Parathyroid adenoma (tissue), 2 donors: ENCODE results near the gene NKAP.

Experiments
- H2AFZ ChIP-seq: fragments of 300-600 bp; sonication (generic); one replicate; pipeline ENCODE4 v1.7.0; 2017; ENCODE audit warnings: antibody characterized with exemption, mild to moderate bottlenecking
- H3K27ac ChIP-seq: fragments of 300-600 bp; sonication (generic); one replicate; pipeline ENCODE4 v1.7.0; 2017
- H3K27me3 ChIP-seq: fragments of 300-600 bp; sonication (generic); one replicate; pipeline ENCODE4 v1.7.0; 2017; ENCODE audit warnings: low read length; ENCODE audit not compliant: control insufficient read depth, insufficient read depth
- H3K36me3 ChIP-seq: fragments of 300-600 bp; sonication (generic); one replicate; pipeline ENCODE4 v1.7.0; 2017; ENCODE audit warnings: low read length; ENCODE audit not compliant: control insufficient read depth, insufficient read depth
- H3K4me1 ChIP-seq: fragments of 300-600 bp; sonication (generic); one replicate; pipeline ENCODE4 v1.7.0; 2017; ENCODE audit warnings: control low read depth
- H3K4me2 ChIP-seq: fragments of 300-600 bp; sonication (generic); one replicate; pipeline ENCODE4 v1.7.0; 2017; ENCODE audit warnings: low read length
- H3K4me3 ChIP-seq: fragments of 300-600 bp; sonication (generic); one replicate; pipeline ENCODE4 v1.7.0; 2017; ENCODE audit warnings: low read depth, low read length
- H3K79me2 ChIP-seq: fragments of 300-600 bp; sonication (generic); one replicate; pipeline ENCODE4 v1.7.0; 2017; ENCODE audit warnings: control low read depth
- H3K9ac ChIP-seq: fragments of 300-600 bp; sonication (generic); one replicate; pipeline ENCODE4 v1.7.0; 2017; ENCODE audit warnings: mild to moderate bottlenecking
- H3K9me3 ChIP-seq: fragments of 300-600 bp; sonication (generic); one replicate; pipeline ENCODE4 v1.7.0; 2017; ENCODE audit warnings: low read length; ENCODE audit not compliant: control insufficient read depth
- TF ChIP-seq, protein P1 (sequence below): fragments of 300-600 bp; sonication (generic); IDR thresholded peaks from one replicate; pipeline ENCODE4 v1.7.0; 2017; ENCODE audit warnings: antibody characterized with exemption, mild to moderate bottlenecking
- donor health status: primary hyperparathyroidism.

The NKAP gene

DNA sequence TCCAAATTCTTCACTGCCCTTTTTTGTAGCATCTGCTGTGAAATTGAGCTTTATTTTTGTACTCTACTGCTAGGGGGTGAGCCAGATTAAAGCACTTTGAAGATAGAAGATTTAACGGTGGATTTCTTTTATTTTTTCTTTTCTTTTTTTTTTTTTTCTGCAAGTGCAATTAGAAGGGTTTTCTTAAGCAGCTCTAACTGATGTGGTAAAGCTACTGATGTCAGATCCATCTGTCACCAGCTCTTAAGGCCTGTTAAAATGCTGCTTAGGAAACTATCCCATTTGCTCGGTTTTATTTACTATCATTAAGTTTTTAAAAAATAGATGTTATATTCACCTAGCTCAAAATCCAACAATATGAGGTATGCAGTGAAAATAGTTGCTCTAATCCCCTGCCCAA, 64.8 kb downstream of the NKAP start:
- H3K9me3 ChIP-seq = no peaks in the 10 kb centered on the region
- no peak overlapping the region for H2AFZ ChIP-seq
- H3K27me3 ChIP-seq = no peaks in the 10 kb centered on the region
- TF ChIP-seq, protein P1, sequence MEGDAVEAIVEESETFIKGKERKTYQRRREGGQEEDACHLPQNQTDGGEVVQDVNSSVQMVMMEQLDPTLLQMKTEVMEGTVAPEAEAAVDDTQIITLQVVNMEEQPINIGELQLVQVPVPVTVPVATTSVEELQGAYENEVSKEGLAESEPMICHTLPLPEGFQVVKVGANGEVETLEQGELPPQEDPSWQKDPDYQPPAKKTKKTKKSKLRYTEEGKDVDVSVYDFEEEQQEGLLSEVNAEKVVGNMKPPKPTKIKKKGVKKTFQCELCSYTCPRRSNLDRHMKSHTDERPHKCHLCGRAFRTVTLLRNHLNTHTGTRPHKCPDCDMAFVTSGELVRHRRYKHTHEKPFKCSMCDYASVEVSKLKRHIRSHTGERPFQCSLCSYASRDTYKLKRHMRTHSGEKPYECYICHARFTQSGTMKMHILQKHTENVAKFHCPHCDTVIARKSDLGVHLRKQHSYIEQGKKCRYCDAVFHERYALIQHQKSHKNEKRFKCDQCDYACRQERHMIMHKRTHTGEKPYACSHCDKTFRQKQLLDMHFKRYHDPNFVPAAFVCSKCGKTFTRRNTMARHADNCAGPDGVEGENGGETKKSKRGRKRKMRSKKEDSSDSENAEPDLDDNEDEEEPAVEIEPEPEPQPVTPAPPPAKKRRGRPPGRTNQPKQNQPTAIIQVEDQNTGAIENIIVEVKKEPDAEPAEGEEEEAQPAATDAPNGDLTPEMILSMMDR = no peak
- H3K4me1 ChIP-seq = no peaks in the 10 kb centered on the region
- H3K27ac ChIP-seq = no peak overlapping the region
- no peak overlapping the region for H3K4me3 ChIP-seq
- no peak overlapping the region for H3K4me2 ChIP-seq
- no peaks in the 10 kb centered on the region for H3K36me3 ChIP-seq
- no peak overlapping the region for H3K9ac ChIP-seq
- H3K79me2 ChIP-seq = no peaks in the 10 kb centered on the region

DNA sequence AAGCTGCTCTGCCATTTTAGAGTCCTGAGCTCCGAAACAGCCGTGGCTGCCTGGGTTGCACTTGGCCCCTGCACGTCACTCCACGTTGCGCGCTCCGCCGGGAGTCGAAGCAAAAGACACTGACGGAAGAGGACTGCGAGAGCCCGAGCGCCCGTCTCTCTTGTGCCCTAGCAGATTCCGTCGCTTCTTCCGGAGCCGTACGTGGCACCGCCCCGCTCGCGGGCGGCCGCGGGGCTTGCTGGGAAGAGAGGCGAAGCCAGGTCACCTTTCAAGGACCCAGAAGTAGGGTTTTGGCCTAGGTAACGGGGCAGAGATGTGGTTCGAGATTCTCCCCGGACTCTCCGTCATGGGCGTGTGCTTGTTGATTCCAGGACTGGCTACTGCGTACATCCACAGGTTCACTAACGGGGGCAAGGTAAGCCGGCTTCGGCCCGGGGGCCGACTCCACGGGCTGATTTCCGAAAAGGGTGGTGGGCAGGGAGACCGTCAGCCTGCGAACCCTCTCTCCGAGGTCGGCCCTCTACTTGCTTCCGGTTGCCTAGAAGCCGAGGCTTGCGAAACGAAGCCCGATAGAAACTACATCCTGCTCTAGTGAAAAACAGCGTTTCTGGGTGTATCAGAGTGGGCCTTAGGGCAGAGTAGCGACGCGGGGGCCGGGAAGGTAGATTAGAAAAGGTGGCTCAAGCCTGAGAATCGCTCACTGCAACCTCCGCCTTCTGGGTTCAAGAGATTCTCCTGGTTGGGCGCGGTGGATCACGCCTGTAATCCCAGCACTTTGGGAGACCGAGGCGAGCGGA, 71.8 kb downstream of the NKAP start, which contains the start of the genes NDUFA1 and RNF113A:
Gene NDUFA1 (plus strand): TSS at position 234 of the 797 bp plus-strand sequence. CDS start 80 bp downstream, at position 314.
Gene RNF113A (minus strand): TSS at position 135 of the 797 bp plus-strand sequence. CDS start 120 bp downstream, at position 15.
- peaks cover 6% of the 10 kb centered on the region for H3K79me2 ChIP-seq
- H3K9ac ChIP-seq = peak within 1 kb of the TSS; percentile 93
- no peaks in the 10 kb centered on the region for H3K27me3 ChIP-seq
- H3K9me3 ChIP-seq = no peaks in the 10 kb centered on the region
- H3K27ac ChIP-seq = peak within 1 kb of the TSS; percentile 99
- H3K4me2 ChIP-seq = peak within 1 kb of the TSS; percentile 71
- H3K4me3 ChIP-seq = peak within 1 kb of the TSS; percentile 89
- H2AFZ ChIP-seq = peak within 1 kb of the TSS; percentile 86
- H3K36me3 ChIP-seq = no peaks in the 10 kb centered on the region
- peaks cover 4% of the 10 kb centered on the region for H3K4me1 ChIP-seq
- TF ChIP-seq, protein P1 = no peak

DNA sequence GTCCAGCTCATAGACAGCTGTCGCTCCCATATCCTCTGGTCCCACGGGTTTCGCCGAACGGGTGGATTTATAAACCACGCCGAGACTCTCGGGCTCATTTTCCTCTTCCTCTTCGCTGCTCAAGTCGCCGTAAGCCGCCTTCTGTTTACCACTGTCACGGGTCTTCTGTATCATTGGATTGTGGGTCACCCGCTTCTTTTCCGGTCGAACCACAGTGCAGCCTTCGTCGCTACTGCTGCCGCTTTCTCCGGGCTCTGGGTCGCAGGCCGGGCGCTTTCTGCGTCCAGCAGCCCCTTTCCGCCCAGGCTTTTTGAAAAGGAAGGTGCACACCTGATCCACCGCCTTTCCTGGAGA, 72.3 kb downstream of the NKAP start:
- H3K36me3 ChIP-seq = no peaks in the 10 kb centered on the region
- peak overlapping the region; percentile 71 for H3K4me2 ChIP-seq
- peak overlapping the region; percentile 86 for H2AFZ ChIP-seq
- peaks cover 6% of the 10 kb centered on the region for H3K79me2 ChIP-seq
- no peaks in the 10 kb centered on the region for H3K27me3 ChIP-seq
- H3K4me3 ChIP-seq = peak overlapping the region; percentile 89
- peak overlapping the region; percentile 99 for H3K27ac ChIP-seq
- TF ChIP-seq, protein P1 = no peak
- H3K9me3 ChIP-seq = no peaks in the 10 kb centered on the region
- H3K4me1 ChIP-seq = peaks cover 4% of the 10 kb centered on the region
- H3K9ac ChIP-seq = no peak overlapping the region
